GM12891 (cell line): Measurements from ENCODE around the gene RNF166.

Experiments used
- DNase-seq: peaks from one replicate; pipeline ENCODE4 v3.0.0; 2011; ENCODE audit warnings: low spot score; ENCODE audit not compliant: insufficient read length
- FAIRE-seq: peaks from 2 replicates; lab custom pipeline; 2011; peaks lifted over from hg19 to GRCh38; lab: Jason Lieb, UNC
- PAX5 ChIP-seq: IDR thresholded peaks from 2 replicates; pipeline ENCODE4 v1.6.1; 2011; ENCODE audit warnings: low read length, moderate library complexity, mild to moderate bottlenecking; ENCODE audit not compliant: insufficient read depth, severe bottlenecking
- POLR2A ChIP-seq: IDR thresholded peaks from 2 replicates; pipeline ENCODE4 v1.6.1; 2011; ENCODE audit warnings: low read depth, low read length, control low read depth
- POLR2AphosphoS5 ChIP-seq: IDR thresholded peaks from 2 replicates; pipeline ENCODE4 v1.6.1; 2011; ENCODE audit warnings: low read depth, low read length, control low read depth
- POU2F2 ChIP-seq: IDR thresholded peaks from 2 replicates; pipeline ENCODE4 v1.6.1; 2011; ENCODE audit warnings: low read depth, mild to moderate bottlenecking, control low read depth, low read length, moderate library complexity
- SPI1 ChIP-seq: IDR thresholded peaks from 2 replicates; pipeline ENCODE4 v1.6.1; 2011; ENCODE audit warnings: low read depth, low read length, control low read depth
- TAF1 ChIP-seq: IDR thresholded peaks from 2 replicates; pipeline ENCODE4 v1.6.1; 2011; ENCODE audit warnings: low read depth, low read length, control low read depth

RNF166 gene

DNA sequence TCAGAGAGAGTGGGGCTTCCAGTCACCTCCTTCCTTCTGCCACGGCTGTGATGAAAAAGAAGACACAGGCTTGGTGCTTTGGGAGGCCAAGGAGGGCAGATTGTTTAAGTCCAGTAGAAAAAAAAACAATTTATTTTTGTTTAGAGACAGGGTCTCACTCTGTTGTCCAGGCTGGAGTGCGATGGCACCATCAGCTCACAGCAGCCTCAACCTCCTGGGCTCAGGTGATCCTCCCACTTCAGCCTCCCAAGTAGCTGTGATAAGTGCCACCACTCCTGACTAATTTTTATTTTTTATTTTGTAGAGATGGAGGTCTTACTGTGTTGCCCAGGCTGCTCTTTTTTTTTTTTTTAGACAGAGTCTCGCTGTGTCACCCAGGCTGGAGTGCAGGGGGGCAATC, 40.6 kb downstream of the RNF166 start:
- no peak for DNase-seq
- FAIRE-seq: no peak
- no peak for TF ChIP-seq POLR2AphosphoS5
- no peak for TF ChIP-seq PAX5
- no peak for TF ChIP-seq SPI1
- no peak for TF ChIP-seq POLR2A
- no peak for TF ChIP-seq TAF1
- TF ChIP-seq POU2F2: no peak

DNA sequence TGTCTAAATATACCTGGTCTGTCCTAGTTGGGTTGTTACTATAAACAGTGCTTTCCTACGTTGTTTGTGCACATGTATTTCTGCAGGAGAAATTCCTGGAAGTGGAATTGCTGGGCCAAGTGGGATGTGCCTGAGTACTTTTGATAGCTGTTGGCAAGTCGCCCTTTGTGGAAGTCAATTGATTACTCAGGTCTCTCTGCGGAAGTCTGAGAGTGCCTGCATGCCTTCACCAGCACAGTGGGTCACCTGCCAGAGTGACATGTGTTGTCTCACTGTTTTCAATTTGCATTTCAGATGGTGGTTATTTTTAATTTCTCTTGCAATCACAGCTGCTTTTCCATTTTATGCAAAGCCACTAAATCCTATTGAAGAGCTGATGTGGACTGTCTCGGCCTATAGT, 41.1 kb downstream of the RNF166 start:
- DNase-seq (no peak), FAIRE-seq (no peak)
- no peak for TF ChIP-seq TAF1
- TF ChIP-seq POLR2A: no peak
- TF ChIP-seq SPI1: no peak
- TF ChIP-seq POU2F2: no peak
- no peak for TF ChIP-seq PAX5
- no peak for TF ChIP-seq POLR2AphosphoS5

DNA sequence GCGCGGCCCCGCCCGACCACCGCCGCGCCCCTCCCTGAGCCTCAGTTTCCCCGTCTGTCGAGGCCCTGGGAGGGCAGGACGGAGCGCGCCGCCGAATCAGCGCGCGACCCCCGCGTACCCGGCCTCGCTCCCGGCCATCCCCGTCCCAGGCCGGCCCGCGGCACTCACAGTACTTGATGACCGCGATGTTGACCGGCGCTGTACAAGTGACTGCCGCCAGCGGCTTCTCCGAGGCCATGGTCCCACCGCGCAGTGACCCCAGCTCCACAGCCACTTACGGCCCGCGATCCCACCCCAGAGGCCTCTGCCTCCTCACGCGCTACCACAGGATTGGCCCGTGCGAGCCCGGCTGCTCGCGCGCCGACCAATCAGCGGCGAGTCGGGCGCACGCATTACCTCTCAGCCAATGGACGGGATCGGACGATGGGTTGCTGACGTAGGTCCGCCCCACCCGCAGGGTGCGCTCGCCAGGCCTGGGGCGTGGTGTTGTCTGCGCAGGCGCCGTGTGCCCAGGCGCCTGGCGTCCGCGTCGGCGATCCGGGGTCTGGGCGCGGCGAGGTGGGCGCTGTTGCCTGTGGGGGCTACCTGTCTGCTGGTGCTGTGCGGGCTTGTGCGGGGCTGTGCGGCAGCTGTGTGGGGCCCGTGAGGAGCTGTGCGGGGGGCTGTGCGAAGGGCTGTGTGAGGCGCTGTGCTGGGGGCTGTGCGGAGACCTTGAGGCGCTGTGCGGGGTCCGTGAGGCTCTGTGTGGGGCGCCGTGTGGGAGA, 43.2 kb downstream of the RNF166 start, which contains the start of gene MVD:
Gene MVD, minus strand, starts transcription at position 249 of the 764 bp plus-strand sequence. Its CDS starts 11 bp downstream, at position 238.
- peak; percentile 100 for FAIRE-seq
- DNase-seq: peak; percentile 100
- no peak for TF ChIP-seq SPI1
- TF ChIP-seq POLR2AphosphoS5: peak; percentile 64
- no peak for TF ChIP-seq POU2F2
- TF ChIP-seq POLR2A: peak; percentile 76
- TF ChIP-seq PAX5: no peak
- peak; percentile 63; the same call in 1 of the 2 replicates for TF ChIP-seq TAF1

DNA sequence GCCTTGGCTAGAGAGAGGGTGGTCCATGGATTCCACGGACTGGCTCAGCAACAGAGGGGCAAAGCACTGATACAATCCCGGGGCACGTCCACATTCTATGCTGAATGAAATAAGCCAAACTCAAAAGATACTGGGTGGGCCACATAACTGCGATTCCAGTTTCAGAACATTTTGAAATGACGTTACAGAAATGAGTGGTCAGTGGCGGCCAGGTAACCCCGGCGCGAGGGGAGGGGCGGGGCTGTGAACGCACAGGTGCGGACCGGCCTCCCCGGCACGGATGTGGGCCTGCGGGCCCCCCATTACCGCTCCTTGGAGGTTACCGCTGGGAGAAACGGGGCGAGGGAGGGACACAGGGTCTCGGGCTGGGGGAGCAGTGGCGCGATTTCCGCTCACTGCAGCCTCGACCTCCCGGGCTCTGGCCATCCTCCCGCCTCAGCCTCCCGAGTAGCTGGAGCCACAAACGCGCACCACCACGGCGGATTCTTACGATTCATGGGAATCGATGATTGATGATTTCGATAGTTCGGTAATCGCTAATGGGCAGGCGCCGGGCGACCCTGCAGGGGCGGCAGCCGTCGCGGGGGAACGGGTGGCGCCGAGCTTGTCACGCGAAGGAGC, 43.9 kb downstream of the RNF166 start:
- FAIRE-seq: peak; percentile 35
- DNase-seq: no peak
- no peak for TF ChIP-seq TAF1
- no peak for TF ChIP-seq POLR2A
- 0 out of 2 replicates have a peak, but pooled peaks have one; percentile 42 for TF ChIP-seq POU2F2

DNA sequence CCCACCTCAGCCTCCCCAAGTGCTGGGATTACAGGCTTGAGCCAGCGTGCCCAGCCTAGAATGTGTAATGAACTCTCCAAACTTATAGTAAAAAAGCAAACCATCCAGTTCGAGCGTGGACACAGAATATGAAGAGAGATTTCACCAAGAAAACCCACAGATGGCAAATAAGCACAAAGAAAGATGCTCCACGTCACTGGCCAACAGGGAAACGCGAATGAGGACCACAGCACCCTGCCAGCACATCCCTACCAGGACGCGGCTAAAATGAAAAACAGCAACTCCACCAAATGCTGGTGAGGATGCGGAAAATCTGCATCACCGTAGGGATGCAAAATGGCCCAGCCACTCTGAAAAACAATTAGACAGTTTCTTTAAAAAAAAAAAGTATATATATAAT, 44.7 kb downstream of the RNF166 start:
- no peak for TF ChIP-seq POLR2A
- DNase-seq: no peak
- no peak for FAIRE-seq

DNA sequence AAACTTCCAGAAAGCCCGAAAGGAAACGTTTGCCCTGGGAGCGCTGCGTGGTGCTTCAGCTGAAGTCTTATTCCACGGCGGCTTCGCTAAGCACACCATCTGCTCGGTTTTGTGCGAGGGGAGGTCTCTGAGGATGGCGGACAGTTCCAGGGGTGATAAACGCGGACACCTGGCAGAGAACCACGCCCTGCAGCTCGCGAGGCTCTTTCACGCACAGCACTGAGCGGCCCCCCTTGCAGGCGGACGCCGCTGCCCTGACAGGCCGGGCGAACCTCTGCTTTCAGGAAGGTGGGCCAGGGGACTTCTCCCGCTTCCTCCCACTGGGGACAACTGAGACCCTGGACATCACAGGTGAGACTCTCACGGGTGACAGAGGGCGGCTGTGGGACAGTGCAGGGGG, 47.0 kb downstream of the RNF166 start:
- DNase-seq: no peak
- no peak for FAIRE-seq
- no peak for TF ChIP-seq TAF1
- no peak for TF ChIP-seq SPI1
- no peak for TF ChIP-seq POLR2AphosphoS5
- TF ChIP-seq POLR2A: no peak

DNA sequence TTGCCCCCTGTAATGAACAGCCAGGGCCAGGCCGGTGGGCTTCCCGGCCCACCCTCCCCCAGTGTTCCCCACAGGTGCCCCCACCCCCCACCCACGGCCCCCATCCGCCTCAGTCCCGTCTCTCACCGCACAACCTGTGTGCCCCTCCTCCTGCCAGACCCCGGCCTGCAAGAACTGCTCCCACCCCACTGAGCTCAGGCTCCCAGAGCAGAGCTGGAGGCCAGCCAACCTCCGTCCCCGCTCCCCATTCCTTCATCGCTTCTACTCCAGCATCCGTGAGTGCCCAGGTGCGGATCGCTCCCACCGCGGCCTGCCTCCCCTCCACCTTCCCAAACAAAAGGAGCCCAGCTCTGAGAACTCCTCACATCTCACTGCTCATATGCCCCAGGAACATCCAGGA, 47.5 kb downstream of the RNF166 start:
- FAIRE-seq (no peak), DNase-seq (no peak)
- TF ChIP-seq TAF1 (no peak), POLR2A (no peak), SPI1 (no peak), POLR2AphosphoS5 (no peak), PAX5 (no peak), POU2F2 (no peak)

DNA sequence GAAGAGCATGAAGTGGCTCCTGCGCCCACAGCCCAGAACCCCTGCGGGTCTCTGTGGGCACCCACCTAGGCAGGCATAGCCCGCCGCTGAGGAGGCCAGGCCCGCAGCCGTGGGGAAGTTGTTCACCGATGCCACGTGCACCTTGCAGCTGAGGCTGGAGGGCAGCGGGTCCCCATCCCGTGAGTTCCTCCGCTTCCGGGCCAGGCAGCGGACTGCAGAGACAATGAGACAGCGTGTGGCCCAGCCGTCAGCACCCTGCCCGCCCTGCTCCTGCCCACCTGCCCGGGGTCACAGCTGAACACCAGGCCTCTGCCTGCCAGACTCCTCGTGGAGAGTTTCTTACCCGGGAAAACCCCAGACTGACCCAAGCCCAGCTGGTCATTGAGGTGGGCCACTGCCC, 48.8 kb downstream of the RNF166 start:
- FAIRE-seq (no peak), DNase-seq (no peak)
- TF ChIP-seq POLR2AphosphoS5 (0 out of 2 replicates have a peak, but pooled peaks have one; percentile 27), SPI1 (no peak)

DNA sequence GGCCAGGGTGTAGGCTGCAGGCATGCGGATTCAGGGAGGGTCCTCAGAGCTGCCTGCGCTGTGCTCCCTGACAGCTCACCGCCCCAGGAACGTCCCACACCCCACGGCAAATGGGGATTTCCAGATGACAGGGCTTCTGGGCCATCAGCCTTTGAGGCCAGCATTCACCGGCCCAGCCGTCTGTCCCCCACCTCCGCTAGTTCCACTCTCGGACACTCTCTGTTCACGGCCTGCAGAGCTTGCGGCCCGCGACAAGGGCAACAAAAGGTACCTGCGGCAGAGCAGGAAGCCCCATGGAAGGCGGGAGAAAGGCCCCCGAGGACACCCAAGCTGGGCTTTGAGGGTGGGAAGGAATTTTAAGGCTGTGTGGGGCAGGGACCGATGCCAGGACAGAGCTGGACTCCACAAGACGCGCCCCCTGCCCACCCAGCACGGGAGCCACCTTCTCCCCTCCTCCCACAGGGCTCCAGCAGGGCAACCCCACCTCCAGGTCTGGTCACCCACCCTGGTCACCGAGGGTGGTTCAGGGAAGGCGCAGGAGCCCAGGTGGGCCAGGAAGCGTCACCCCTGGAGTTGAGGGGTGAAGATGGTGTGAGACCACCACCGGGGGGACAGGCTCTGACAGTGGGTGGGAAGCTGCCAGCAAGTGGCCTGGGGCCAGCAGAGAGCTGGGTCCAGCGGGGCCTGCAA, 49.8 kb downstream of the RNF166 start:
- TF ChIP-seq POLR2A (no peak), POLR2AphosphoS5 (no peak)
- FAIRE-seq (no peak), DNase-seq (no peak)

DNA sequence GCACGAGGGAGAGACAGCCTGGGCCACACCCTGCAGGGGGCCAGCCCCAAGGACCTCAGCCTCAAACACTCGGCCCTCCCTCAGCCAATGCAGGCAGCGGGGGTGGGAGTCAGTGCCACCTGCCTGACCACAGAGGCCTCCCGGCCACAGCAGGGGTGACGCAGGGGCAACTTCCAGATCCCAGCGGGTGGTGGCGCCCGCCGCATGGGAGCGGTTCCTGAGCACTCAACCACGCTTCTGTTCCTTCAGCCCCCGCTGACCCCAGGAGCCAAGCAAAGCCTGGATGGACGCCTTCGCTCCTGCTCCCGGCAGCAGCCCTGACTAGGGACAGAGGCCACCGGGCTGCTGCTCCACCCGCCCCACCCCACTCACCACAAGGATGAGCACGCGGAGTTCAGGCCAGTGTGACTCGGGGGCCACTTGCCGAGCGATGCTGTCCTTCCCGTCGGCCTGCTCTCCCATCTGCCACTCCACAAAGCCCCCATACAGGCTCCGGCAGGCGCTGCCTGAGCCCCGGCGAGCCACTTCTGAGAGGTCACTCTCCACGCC, 50.4 kb downstream of the RNF166 start:
- FAIRE-seq (no peak), DNase-seq (no peak)
- TF ChIP-seq POU2F2 (no peak), PAX5 (no peak), TAF1 (no peak), POLR2A (no peak), SPI1 (no peak), POLR2AphosphoS5 (no peak)
